Nephron progenitor cell (in vitro differentiated cells): ENCODE data around the gene ENTHD1.

Experiments used
- DNase-seq: peaks from one replicate; pipeline ENCODE4 v3.0.0; 2021
- H3K27ac Mint-ChIP-seq: 2 replicates; pipeline ENCODE4 v1.8.0; 2021; ENCODE audit warnings: mild to moderate bottlenecking, moderate library complexity, mixed read lengths
- H3K27me3 Mint-ChIP-seq: 2 replicates; pipeline ENCODE4 v1.8.0; 2021; ENCODE audit warnings: mild to moderate bottlenecking, low read depth, mixed read lengths; ENCODE audit not compliant: poor library complexity
- H3K36me3 Mint-ChIP-seq: 2 replicates; pipeline ENCODE4 v1.8.0; 2021; ENCODE audit warnings: low read depth, mixed read lengths
- H3K4me1 Mint-ChIP-seq: 2 replicates; pipeline ENCODE4 v1.8.0; 2021; ENCODE audit warnings: mixed read lengths
- H3K4me3 Mint-ChIP-seq: 2 replicates; pipeline ENCODE4 v1.8.0; 2021; ENCODE audit warnings: mild to moderate bottlenecking, moderate library complexity, mixed read lengths
- H3K9me3 Mint-ChIP-seq: 2 replicates; pipeline ENCODE4 v1.8.0; 2021; ENCODE audit warnings: mild to moderate bottlenecking, moderate library complexity, mixed read lengths
- CTCF ChIP-seq: fragments of 200-600 bp; sonication (generic); IDR thresholded peaks from 2 replicates; pipeline ENCODE4 v1.5.0; 2021; ENCODE audit warnings: antibody characterized with exemption

Gene ENTHD1, protein sequence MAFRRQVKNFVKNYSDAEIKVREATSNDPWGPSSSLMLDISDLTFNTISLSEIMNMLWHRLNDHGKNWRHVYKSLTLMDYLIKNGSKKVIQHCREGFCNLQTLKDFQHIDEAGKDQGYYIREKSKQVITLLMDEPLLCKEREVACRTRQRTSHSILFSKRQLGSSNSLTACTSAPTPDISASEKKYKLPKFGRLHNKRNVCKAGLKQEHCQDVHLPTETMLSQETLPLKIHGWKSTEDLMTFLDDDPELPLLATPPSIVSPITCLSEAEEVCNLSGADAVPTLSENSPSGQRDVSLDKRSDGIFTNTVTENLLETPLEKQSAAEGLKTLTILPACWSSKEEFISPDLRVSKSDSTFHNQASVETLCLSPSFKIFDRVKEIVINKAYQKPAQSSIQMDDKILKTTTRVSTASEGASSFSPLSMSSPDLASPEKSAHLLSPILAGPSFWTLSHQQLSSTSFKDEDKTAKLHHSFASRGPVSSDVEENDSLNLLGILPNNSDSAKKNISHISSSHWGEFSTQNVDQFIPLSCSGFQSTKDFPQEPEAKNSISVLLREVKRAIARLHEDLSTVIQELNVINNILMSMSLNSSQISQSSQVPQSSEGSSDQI

DNA sequence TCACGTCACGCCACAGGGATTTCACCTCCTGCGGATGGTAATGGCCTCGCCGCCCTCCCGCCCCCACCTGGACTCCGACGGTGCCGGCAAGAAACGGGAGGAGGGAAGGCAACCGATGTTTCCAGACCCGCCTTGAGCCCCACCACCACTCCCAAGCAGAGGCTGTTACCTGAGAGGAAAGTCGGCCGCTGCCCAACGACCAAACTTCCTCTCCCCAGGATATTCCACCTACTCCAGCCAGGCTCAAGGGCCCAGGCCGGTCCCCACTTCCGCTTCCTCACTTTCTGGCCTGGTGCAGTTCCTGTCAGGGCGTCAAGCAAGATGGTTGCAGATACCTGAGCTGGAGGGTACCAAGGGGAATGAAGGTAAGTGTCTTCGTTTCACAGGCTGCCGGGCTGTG lies at the start of gene ENTHD1:
TSS of gene ENTHD1 (minus strand) at position 235 of the 400 bp plus-strand sequence. CDS start 6,012 bp downstream, outside the sequence.
- H3K9me3 Mint-ChIP-seq, result no peaks in the 10 kb centered on the region
- H3K27ac Mint-ChIP-seq, result no peak within 1 kb of the TSS
- DNase-seq, result no peak
- no peaks in the 10 kb centered on the region for H3K4me1 Mint-ChIP-seq
- H3K36me3 Mint-ChIP-seq, result no peaks in the 10 kb centered on the region
- H3K4me3 Mint-ChIP-seq, result no peak within 1 kb of the TSS
- peaks cover 5% of the 10 kb centered on the region for H3K27me3 Mint-ChIP-seq
- no peak for TF ChIP-seq CTCF

- peaks cover 78% of the 10 kb centered on the region for H3K4me1 Mint-ChIP-seq
- H3K4me3 Mint-ChIP-seq, result no peak overlapping the region
- DNase-seq, result peak; percentile 41
- H3K36me3 Mint-ChIP-seq, result no peaks in the 10 kb centered on the region
- H3K27me3 Mint-ChIP-seq, result no peaks in the 10 kb centered on the region
- H3K27ac Mint-ChIP-seq, result no peak overlapping the region
- H3K9me3 Mint-ChIP-seq, result no peaks in the 10 kb centered on the region
- TF ChIP-seq CTCF, result no peak
Measured at GRCh38 chr22:39943337-39943736, 49.8 kb upstream of the ENTHD1 start.

DNA sequence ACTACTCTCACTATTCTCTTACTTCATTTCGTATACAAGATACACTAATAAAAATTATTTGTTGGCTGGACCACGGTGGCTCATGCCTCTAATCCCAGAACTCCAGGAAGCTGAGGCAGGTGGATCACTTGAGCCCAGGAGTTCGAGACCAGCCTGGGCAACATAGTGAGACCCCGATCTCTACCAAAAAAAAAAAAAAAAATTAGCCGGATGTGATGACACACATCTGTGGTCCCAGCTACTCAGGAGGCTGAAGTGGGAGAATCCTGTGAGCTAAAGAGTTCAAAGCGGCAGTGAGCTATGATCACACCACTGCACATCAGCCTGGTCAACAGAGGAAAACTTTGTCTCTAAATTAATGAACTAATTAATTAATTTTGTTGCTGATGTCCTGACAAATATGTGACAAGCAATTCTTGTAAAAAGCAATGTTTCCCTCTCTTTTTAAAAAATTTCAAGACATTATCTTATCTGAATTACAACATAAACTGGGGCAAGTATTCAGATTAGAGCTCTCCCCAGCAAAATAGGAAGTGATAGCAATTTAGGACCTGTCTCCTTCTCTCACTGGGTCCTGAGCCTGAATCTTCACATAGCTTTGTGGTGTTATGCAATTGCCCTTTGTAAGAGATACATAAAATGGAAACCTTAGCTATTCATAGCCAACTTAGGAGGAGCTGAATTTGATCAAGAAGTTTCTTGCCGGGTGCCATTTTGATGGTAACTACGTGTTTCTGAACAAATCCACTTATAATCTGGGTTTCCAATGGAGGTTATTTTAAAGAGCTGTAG lies 49.1 kb upstream of the ENTHD1 start:
- Mint-ChIP-seq H3K27ac (no peak overlapping the region), H3K36me3 (no peaks in the 10 kb centered on the region), H3K27me3 (no peaks in the 10 kb centered on the region), H3K9me3 (no peaks in the 10 kb centered on the region), H3K4me1 (peaks cover 83% of the 10 kb centered on the region), H3K4me3 (no peak overlapping the region)
- no peak for TF ChIP-seq CTCF
- DNase-seq, result no peak

DNA sequence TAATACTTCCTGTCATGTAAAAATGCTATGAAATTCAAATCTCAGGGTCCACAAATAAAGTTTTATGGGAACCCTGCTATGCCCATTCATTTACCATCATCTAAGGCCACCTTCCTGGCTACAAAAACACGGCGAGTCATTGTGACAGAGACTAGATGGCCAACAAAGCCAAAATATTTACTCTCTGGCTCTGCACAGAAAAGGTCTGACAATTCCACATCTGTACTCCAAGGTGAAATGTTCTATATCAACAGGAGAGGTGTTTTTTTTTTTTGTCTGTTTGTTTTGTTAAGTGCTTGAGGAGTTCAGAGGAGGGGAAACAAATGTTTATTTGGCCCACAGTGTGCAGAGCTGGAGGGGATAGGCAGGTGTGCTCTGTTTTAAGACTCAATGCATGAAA lies 48.0 kb upstream of the ENTHD1 start:
- no peak for DNase-seq
- Mint-ChIP-seq H3K36me3 (no peaks in the 10 kb centered on the region), H3K9me3 (no peaks in the 10 kb centered on the region), H3K4me3 (no peak overlapping the region), H3K4me1 (peaks cover 83% of the 10 kb centered on the region), H3K27me3 (no peaks in the 10 kb centered on the region), H3K27ac (no peak overlapping the region)
- TF ChIP-seq CTCF, result no peak

- Mint-ChIP-seq H3K9me3 (no peaks in the 10 kb centered on the region), H3K36me3 (no peaks in the 10 kb centered on the region), H3K27ac (no peak overlapping the region), H3K4me3 (no peak overlapping the region), H3K4me1 (peaks cover 84% of the 10 kb centered on the region), H3K27me3 (no peaks in the 10 kb centered on the region)
- TF ChIP-seq CTCF, result no peak
- DNase-seq, result no peak
Measured at GRCh38 chr22:39940757-39941305, 47.3 kb upstream of the ENTHD1 start.
